Activated T-helper 2 cell treated with anti-CD3 and anti-CD28 coated beads, Interferon-gamma antibody, Interleukin-2, Interleukin-4, amounts not matched to agents 10 μg/mL and 5 μg/mL and 100 μg/mL, durations not matched to agents 14 hours and 24 hours and 36 hours (primary cell): ENCODE results near the gene SLC30A1. TPM values are rescaled to one million over a fixed set of nuclear protein-coding genes. Genes with fewer than 3 reads are reported as not detected.
"Not testable (repeated sequence)": the region's sequence is repeated elsewhere in the genome, so short reads cannot be mapped to it uniquely, and the experiment has no call there.

Experiments used
- DNase-seq: peaks from one replicate; pipeline ENCODE4 v3.0.0; 2021; ENCODE audit warnings: low spot score
- H3K27ac Mint-ChIP-seq: one replicate; pipeline ENCODE4 v1.8.0; 2021; ENCODE audit warnings: mixed read lengths
- H3K27me3 Mint-ChIP-seq: one replicate; pipeline ENCODE4 v1.8.0; 2021; ENCODE audit warnings: low read depth, mixed read lengths
- H3K36me3 Mint-ChIP-seq: one replicate; pipeline ENCODE4 v1.8.0; 2021; ENCODE audit warnings: low read depth, mixed read lengths
- H3K4me1 Mint-ChIP-seq: one replicate; pipeline ENCODE4 v1.8.0; 2021; ENCODE audit warnings: low read depth, mixed read lengths
- H3K4me3 Mint-ChIP-seq: one replicate; pipeline ENCODE4 v1.8.0; 2021; ENCODE audit warnings: low read depth, mild to moderate bottlenecking, moderate library complexity, mixed read lengths
- H3K9me3 Mint-ChIP-seq: one replicate; pipeline ENCODE4 v1.8.0; 2021; ENCODE audit warnings: mixed read lengths
- intact Hi-C: fragments of 100-400 bp; cut with micrococcal nuclease; formaldehyde crosslinking; loops from one replicate; pipeline ENCODE4 v1.15.1; 2023
- total RNA-seq: library from RNA; stranded (reverse); gene quantifications from 2 replicates; pipeline ENCODE4 v1.2.3, GENCODE V29; 2022

SLC30A1 gene
- total RNA-seq, 1 donor from 2014 or later = 7.9 TPM

DNA sequence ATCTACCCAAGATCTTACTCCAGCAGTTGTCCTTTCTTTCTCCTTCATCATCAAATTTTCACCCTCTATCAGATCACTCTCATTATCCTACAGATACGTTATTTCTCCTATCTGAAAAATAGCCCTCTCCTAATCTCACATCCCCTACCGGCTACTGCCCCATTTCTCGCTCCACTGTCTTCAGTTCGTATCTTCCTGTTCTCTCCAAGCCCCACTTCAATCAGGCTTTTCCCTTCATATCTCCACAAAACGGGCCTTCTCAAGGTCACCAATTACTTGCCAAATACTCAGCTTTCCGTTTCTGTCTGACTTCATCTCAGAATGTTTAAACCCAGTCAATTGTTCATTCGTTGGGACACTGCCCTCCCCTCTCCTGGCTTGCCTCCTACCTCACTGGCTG lies 32.4 kb downstream of the SLC30A1 start:
- H3K4me1 Mint-ChIP-seq = no peaks in the 10 kb centered on the region
- peaks cover under 1% of the 10 kb centered on the region for H3K36me3 Mint-ChIP-seq
- no peak for DNase-seq
- no peak overlapping the region for H3K4me3 Mint-ChIP-seq
- H3K27me3 Mint-ChIP-seq = peaks cover 10% of the 10 kb centered on the region
- H3K27ac Mint-ChIP-seq = no peak overlapping the region
- peaks cover 1% of the 10 kb centered on the region for H3K9me3 Mint-ChIP-seq
- intact Hi-C loops = no loop called here

GRCh38 chr1:211543025-211543424 lies 35.9 kb downstream of the SLC30A1 start:
- H3K4me3 Mint-ChIP-seq = no peak overlapping the region

DNA sequence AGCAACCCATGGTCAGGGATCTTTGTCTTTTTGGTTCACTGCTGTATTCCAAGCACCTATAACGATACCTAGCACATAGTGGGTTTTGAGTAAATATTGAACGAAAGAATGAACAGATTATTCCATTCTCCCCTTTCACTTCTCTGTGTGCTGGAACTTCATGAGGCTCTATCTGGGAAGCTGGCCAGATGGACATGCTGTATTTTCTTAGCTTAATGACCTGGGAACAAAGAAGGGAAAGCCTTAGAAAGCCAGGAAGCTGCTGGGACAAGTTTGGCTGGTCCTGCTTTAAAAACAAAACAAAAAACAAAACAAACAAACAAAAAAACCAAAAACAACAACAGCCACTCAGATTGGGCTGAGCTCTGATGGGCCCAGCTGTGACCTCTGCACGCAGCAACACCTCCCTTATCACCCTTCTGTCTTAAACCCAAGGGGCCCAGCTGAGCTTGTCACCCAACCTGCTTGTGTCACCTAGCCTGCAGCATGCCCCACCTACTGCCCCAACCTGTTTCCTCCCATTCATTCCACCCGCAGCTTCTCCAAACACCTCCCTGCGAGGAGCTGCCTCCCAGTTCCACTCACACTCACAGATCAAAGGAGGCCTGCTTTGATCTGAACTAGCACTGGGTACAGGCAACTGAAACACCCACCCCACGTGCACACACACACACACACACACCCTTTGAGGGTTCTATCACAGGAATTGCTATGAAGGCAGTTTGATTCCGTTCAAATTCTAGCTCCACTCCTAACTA lies 37.1 kb downstream of the SLC30A1 start:
- peaks cover 8% of the 10 kb centered on the region for H3K27me3 Mint-ChIP-seq
- peaks cover 9% of the 10 kb centered on the region for H3K9me3 Mint-ChIP-seq
- DNase-seq = no peak
- H3K4me3 Mint-ChIP-seq = no peak overlapping the region
- no peaks in the 10 kb centered on the region for H3K4me1 Mint-ChIP-seq
- peaks cover 4% of the 10 kb centered on the region for H3K36me3 Mint-ChIP-seq
- intact Hi-C loops = no loop called here
- no peak overlapping the region for H3K27ac Mint-ChIP-seq

More at GRCh38 chr1:211543025-211543424, 35.9 kb downstream of the SLC30A1 start:
- no peak overlapping the region for H3K27ac Mint-ChIP-seq
- DNase-seq = no peak
- peaks cover 4% of the 10 kb centered on the region for H3K36me3 Mint-ChIP-seq
- intact Hi-C loops = no loop called here
- peaks cover 9% of the 10 kb centered on the region for H3K9me3 Mint-ChIP-seq
- H3K4me1 Mint-ChIP-seq = no peaks in the 10 kb centered on the region
- peaks cover 8% of the 10 kb centered on the region for H3K27me3 Mint-ChIP-seq

- peaks cover 4% of the 10 kb centered on the region for H3K36me3 Mint-ChIP-seq
- H3K4me3 Mint-ChIP-seq = no peak overlapping the region
- no peak for DNase-seq
- H3K27me3 Mint-ChIP-seq = peaks cover 8% of the 10 kb centered on the region
- intact Hi-C loops = no loop called here
- no peak overlapping the region for H3K27ac Mint-ChIP-seq
- H3K4me1 Mint-ChIP-seq = no peaks in the 10 kb centered on the region
- H3K9me3 Mint-ChIP-seq = peaks cover 9% of the 10 kb centered on the region
Observed at GRCh38 chr1:211541278-211541677, 37.7 kb downstream of the SLC30A1 start.

- intact Hi-C loops, H3K4me3 Mint-ChIP-seq, H3K36me3 Mint-ChIP-seq, DNase-seq, H3K4me1 Mint-ChIP-seq, H3K27ac Mint-ChIP-seq, H3K9me3 Mint-ChIP-seq, H3K27me3 Mint-ChIP-seq: not testable (repeated sequence)
Observed at GRCh38 chr1:211540824-211541223, 38.1 kb downstream of the SLC30A1 start.

GRCh38 chr1:211538287-211538686 lies 40.7 kb downstream of the SLC30A1 start:
- intact Hi-C loops = no loop called here
- H3K27ac Mint-ChIP-seq = no peak overlapping the region
- peaks cover 9% of the 10 kb centered on the region for H3K9me3 Mint-ChIP-seq

GRCh38 chr1:211537253-211537652 lies 41.7 kb downstream of the SLC30A1 start:
- Mint-ChIP-seq H3K27me3 (peaks cover 3% of the 10 kb centered on the region), H3K27ac (no peak overlapping the region), H3K4me3 (no peak overlapping the region), H3K9me3 (peaks cover 9% of the 10 kb centered on the region), H3K4me1 (no peaks in the 10 kb centered on the region), H3K36me3 (peaks cover 4% of the 10 kb centered on the region)
- intact Hi-C loops = no loop called here
- DNase-seq = no peak

More at GRCh38 chr1:211538287-211538686, 40.7 kb downstream of the SLC30A1 start:
- H3K4me1 Mint-ChIP-seq = no peaks in the 10 kb centered on the region
- peaks cover 4% of the 10 kb centered on the region for H3K36me3 Mint-ChIP-seq
- peaks cover 4% of the 10 kb centered on the region for H3K27me3 Mint-ChIP-seq
- H3K4me3 Mint-ChIP-seq = no peak overlapping the region
- DNase-seq = no peak

GRCh38 chr1:211536606-211537005 lies 42.4 kb downstream of the SLC30A1 start:
- Mint-ChIP-seq H3K4me3 (no peak overlapping the region), H3K27ac (no peak overlapping the region), H3K36me3 (peaks cover 4% of the 10 kb centered on the region), H3K27me3 (no peaks in the 10 kb centered on the region), H3K4me1 (no peaks in the 10 kb centered on the region), H3K9me3 (peaks cover 8% of the 10 kb centered on the region)
- intact Hi-C loops = no loop called here
- DNase-seq = no peak

DNA sequence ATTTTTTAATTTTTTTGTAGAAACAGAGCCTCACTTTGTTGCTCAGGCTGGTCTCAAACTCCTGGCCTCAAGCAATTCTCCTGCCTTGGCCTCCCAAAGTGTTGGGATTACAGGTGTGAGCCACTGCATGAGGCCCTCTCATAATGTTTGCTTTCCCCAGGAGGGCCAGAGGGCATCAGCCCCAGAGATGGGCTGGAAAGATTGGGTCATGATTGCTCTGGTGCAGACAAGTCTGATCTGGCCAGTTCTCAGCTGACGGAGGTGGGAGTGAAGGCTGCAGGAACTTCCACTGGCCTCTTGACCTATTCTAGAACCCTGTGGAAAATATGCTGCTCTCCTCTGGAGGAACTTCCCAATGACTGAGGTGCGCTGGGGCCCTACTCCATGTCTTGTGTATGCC lies 43.6 kb downstream of the SLC30A1 start:
- DNase-seq = no peak
- Mint-ChIP-seq H3K27ac (no peak overlapping the region), H3K27me3 (no peaks in the 10 kb centered on the region), H3K4me1 (no peaks in the 10 kb centered on the region), H3K36me3 (no peaks in the 10 kb centered on the region), H3K4me3 (no peak overlapping the region), H3K9me3 (no peaks in the 10 kb centered on the region)
- intact Hi-C loops = no loop called here

DNA sequence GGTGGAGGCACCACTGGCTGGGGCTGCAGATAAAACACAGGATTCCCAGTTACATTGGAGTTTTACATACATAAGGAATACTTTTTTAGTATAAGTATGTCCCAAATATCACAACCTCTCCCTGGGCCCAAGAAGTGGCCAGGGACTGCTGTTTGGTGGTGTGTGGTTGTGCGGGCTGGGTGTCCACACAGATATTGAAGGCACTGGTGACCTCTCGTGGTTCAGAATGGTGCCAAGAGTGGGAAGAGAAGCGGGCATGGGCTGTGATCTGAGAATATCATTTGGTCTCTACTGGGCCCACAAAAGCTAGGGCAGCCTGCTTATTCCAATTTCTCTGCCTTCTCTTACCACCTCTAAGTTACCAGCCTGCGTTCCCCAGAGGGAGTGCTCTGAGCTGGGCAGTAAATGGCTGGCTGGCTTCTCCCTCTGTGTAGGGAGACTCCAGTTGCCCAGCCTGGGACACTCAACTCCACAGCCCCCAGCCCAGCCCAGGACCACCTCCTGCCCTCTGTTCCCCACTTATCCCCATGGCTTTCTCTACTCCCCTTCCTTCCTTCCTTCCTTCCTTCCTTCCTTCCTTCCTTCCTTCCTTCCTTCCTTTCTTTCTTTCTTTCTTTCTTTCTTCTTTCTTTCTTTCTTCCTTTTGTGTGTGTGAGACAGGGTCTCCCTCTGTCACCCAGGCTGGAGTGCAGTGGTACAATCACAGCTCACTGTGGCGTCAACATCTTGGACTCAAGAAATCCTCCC lies 44.2 kb downstream of the SLC30A1 start:
- peaks cover 2% of the 10 kb centered on the region for H3K27me3 Mint-ChIP-seq
- DNase-seq = no peak
- H3K4me3 Mint-ChIP-seq = no peak overlapping the region
- H3K9me3 Mint-ChIP-seq = no peaks in the 10 kb centered on the region
- H3K4me1 Mint-ChIP-seq = peaks cover 1% of the 10 kb centered on the region
- no peaks in the 10 kb centered on the region for H3K36me3 Mint-ChIP-seq
- intact Hi-C loops = no loop called here
- H3K27ac Mint-ChIP-seq = no peak overlapping the region

DNA sequence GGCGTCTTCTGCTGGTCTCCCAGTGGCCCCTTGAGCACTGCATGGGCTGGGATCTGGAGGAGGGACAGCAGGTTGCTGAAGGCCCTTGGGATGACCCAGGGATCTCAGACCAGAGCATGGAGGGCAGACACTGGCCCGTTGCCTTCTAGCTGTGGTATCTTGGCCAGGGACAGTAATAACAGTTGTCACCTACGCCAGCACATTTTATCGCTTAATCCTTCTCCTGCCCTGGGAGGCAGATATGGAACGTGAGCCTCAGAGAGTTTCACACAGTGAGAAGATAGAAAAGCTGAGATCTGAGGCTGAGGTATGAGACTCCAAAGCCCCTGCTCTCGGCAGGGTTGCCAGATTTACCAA lies 46.9 kb downstream of the SLC30A1 start:
- intact Hi-C loops = no loop called here
- no peak overlapping the region for H3K4me3 Mint-ChIP-seq
- H3K4me1 Mint-ChIP-seq = peaks cover 16% of the 10 kb centered on the region
- no peaks in the 10 kb centered on the region for H3K9me3 Mint-ChIP-seq
- peaks cover 6% of the 10 kb centered on the region for H3K27me3 Mint-ChIP-seq
- H3K36me3 Mint-ChIP-seq = no peaks in the 10 kb centered on the region
- H3K27ac Mint-ChIP-seq = no peak overlapping the region
- DNase-seq = no peak

DNA sequence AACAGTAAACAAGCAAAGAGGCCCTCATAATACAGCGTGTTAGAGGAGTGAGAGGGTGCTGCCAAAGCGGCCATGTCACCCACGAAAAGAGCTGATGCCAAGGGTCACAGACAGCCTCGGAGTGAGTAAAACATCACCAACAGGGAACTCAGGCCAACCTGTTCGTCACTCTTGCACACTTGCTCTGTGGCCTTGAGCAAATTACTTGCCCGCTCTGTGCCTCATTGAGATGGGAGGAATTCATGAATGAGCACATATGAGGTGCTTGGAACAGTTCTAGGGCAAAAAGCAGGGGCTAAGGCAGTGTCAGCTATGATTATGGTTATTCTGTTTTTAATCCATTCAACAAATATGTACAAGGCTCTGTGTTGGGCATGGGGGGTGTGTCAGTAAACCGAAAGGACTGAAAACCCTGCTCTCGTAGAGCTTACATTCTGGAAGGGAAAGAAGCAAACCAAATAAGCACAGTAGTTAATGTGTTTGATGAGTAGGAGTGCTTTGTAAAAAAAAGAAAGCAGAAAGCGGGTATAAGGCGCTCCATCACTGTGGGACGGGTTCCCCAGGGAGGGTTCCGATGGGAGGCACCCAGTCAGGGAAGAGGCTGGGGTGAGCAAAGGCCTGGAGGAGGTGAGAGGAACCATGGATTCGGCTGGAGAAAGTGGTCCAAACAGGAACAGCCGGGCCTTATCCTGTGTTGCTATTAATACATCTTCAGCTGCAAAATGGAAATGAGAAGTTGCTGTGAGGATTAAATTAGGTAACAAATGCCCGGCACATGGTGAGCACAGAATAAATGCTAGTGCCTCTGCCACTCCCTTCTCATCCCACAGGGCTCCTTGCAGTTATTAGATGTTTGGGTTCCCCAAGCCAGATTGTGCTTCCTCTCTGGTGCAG lies 47.5 kb downstream of the SLC30A1 start:
- peaks cover 6% of the 10 kb centered on the region for H3K27me3 Mint-ChIP-seq
- no peak overlapping the region for H3K27ac Mint-ChIP-seq
- no peaks in the 10 kb centered on the region for H3K36me3 Mint-ChIP-seq
- no peak overlapping the region for H3K4me3 Mint-ChIP-seq
- H3K4me1 Mint-ChIP-seq = peaks cover 17% of the 10 kb centered on the region
- no peaks in the 10 kb centered on the region for H3K9me3 Mint-ChIP-seq
- intact Hi-C loops = no loop called here
- DNase-seq = no peak
